ENCODE data around the gene RANBP10. TPM values are rescaled to one million over a fixed set of nuclear protein-coding genes. Genes with fewer than 3 reads are reported as not detected.

The RANBP10 gene
- total RNA-seq, 5 donors from 2014 or later (not counting 1 experiment from before 2014, with no cell fraction given), result 21.9 to 29.3 (median 24.5) TPM

GRCh38 chr16:67704110-67704509, 102.2 kb downstream of the RANBP10 start:
- DNase-seq (no peak), ATAC-seq (replicated peaks in 1 of 4) (no peak)
- Histone ChIP-seq H3K4me1 (ENCODE audit: control insufficient read depth in 1 of 2, extremely low read depth in 1 of 2, insufficient read depth in 2 of 2, low read length in 2 of 2) (peaks cover 10% of the 10 kb centered on the region in 2 experiments), H3K27me3 (replicated peaks in 1 of 2; ENCODE audit: control insufficient read depth in 2 of 2, extremely low read depth in 1 of 2, insufficient read depth in 2 of 2, low read length in 1 of 2) (no peaks in the 10 kb centered on the region), H3K4me3 (ENCODE audit: control insufficient read depth in 1 of 2, extremely low read depth in 1 of 2, low read length in 1 of 2) (no peak overlapping the region), H3K9me3 (no peaks in the 10 kb centered on the region), H3K36me3 (ENCODE audit: control insufficient read depth in 2 of 2, extremely low read depth in 1 of 2, insufficient read depth in 1 of 2, low read length in 1 of 2) (no peaks in the 10 kb centered on the region), H3K27ac (ENCODE audit: low read length) (peak overlapping the region; percentile 3)
- ChIA-PET POLR2A (no interaction called here), CTCF (no interaction called here)
- Mint-ChIP-seq H3K4me1 (peaks cover 22 to 40% (median 25%) of the 10 kb centered on the region in 3 donors), H3K27ac (peak overlapping the region; percentile 55 to 74), H3K4me3 (peak overlapping the region in 1 of 3 donors; percentile 65), H3K9me3 (no peaks in the 10 kb centered on the region), H3K27me3 (no peaks in the 10 kb centered on the region), H3K36me3 (peaks cover 4% of the 10 kb centered on the region)
- no CpG with 5 or more reads among the region's 5 CpGs for WGBS (ENCODE audit: insufficient coverage)

- peak; percentile 78 to 95 (median 93) for ATAC-seq (replicated peaks in 1 of 4)
- CTCF ChIA-PET, result no interaction called here
- Histone ChIP-seq H3K4me1 (ENCODE audit: control insufficient read depth in 1 of 2, extremely low read depth in 1 of 2, insufficient read depth in 2 of 2, low read length in 2 of 2) (peaks cover 10% of the 10 kb centered on the region in 2 experiments), H3K4me3 (ENCODE audit: control insufficient read depth in 1 of 2, extremely low read depth in 1 of 2, low read length in 1 of 2) (no peak overlapping the region), H3K27me3 (replicated peaks in 1 of 2; ENCODE audit: control insufficient read depth in 2 of 2, extremely low read depth in 1 of 2, insufficient read depth in 2 of 2, low read length in 1 of 2) (no peaks in the 10 kb centered on the region), H3K9me3 (no peaks in the 10 kb centered on the region), H3K27ac (ENCODE audit: low read length) (peak overlapping the region; percentile 18), H3K36me3 (ENCODE audit: control insufficient read depth in 2 of 2, extremely low read depth in 1 of 2, insufficient read depth in 1 of 2, low read length in 1 of 2) (no peaks in the 10 kb centered on the region)
- POLR2A ChIA-PET, result no interaction called here
- no peaks in the 10 kb centered on the region for H3K9me3 Mint-ChIP-seq
- peak overlapping the region in 1 of 3 donors; percentile 65 for H3K4me3 Mint-ChIP-seq
- no peaks in the 10 kb centered on the region for H3K27me3 Mint-ChIP-seq
- peaks cover 22 to 38% (median 25%) of the 10 kb centered on the region in 3 donors for H3K4me1 Mint-ChIP-seq
- H3K27ac Mint-ChIP-seq, result peak overlapping the region; percentile 55 to 74
- peak in 3 of 35 experiments; percentile 4 to 24 (median 5) for DNase-seq
- WGBS (ENCODE audit: insufficient coverage), result no CpG with 5 or more reads among the region's 2 CpGs
- H3K36me3 Mint-ChIP-seq, result peaks cover 6% of the 10 kb centered on the region
These were observed 102.7 kb downstream of the RANBP10 start for GRCh38 chr16:67703626-67704025.

- peak overlapping the region in 1 of 2 donors; percentile 43 for H3K27ac Mint-ChIP-seq
These were observed 104.2 kb downstream of the RANBP10 start for GRCh38 chr16:67702130-67702529.

GRCh38 chr16:67701420-67701819, 104.9 kb downstream of the RANBP10 start:
- CTCF ChIA-PET, result interaction anchor here (0.7 kb wide), 3 partner anchors 276 to 382 kb away, joined by 3 read pairs; no protein-coding TSS in a partner anchor
- no peak overlapping the region for H3K4me3 Mint-ChIP-seq
- H3K4me1 Mint-ChIP-seq, result peaks cover 22 to 36% (median 25%) of the 10 kb centered on the region in 3 donors
- H3K4me3 ChIP-seq (ENCODE audit: control insufficient read depth in 1 of 2, extremely low read depth in 1 of 2, low read length in 1 of 2), result no peak overlapping the region
- no peaks in the 10 kb centered on the region for H3K27me3 Mint-ChIP-seq
- POLR2A ChIA-PET, result interaction anchor here in 1 of 2 donors (1.1 kb wide), 1 partner anchor 9 kb away, joined by 3 read pairs; no protein-coding TSS in a partner anchor
- peaks cover 0 to 3% of the 10 kb centered on the region in 2 donors for H3K36me3 ChIP-seq (ENCODE audit: control insufficient read depth in 2 of 2, extremely low read depth in 1 of 2, insufficient read depth in 1 of 2, low read length in 1 of 2)
- peaks cover 13% of the 10 kb centered on the region for H3K36me3 Mint-ChIP-seq
- no peak overlapping the region for H3K27ac Mint-ChIP-seq
- H3K27me3 ChIP-seq (replicated peaks in 1 of 2; ENCODE audit: control insufficient read depth in 2 of 2, extremely low read depth in 1 of 2, insufficient read depth in 2 of 2, low read length in 1 of 2), result no peaks in the 10 kb centered on the region
- ATAC-seq (replicated peaks in 1 of 4), result no peak
- H3K27ac ChIP-seq (ENCODE audit: low read length), result no peak overlapping the region
- no peak for DNase-seq
- no peaks in the 10 kb centered on the region for H3K9me3 Mint-ChIP-seq
- H3K9me3 ChIP-seq, result no peaks in the 10 kb centered on the region
- WGBS (ENCODE audit: insufficient coverage), result no CpG with 5 or more reads among the region's 1 CpG
- peaks cover 10% of the 10 kb centered on the region in 2 experiments for H3K4me1 ChIP-seq (ENCODE audit: control insufficient read depth in 1 of 2, extremely low read depth in 1 of 2, insufficient read depth in 2 of 2, low read length in 2 of 2)

More at GRCh38 chr16:67702130-67702529, 104.2 kb downstream of the RANBP10 start:
- CTCF ChIA-PET, result no interaction called here
- no peaks in the 10 kb centered on the region for H3K9me3 Mint-ChIP-seq
- POLR2A ChIA-PET, result interaction anchor here (0.7 to 1.1 kb wide), 2 partner anchors 10 to 69 kb away, joined by 3 read pairs; no protein-coding TSS in a partner anchor
- Histone ChIP-seq H3K9me3 (no peaks in the 10 kb centered on the region), H3K36me3 (ENCODE audit: control insufficient read depth in 2 of 2, extremely low read depth in 1 of 2, insufficient read depth in 1 of 2, low read length in 1 of 2) (peaks cover 0 to 3% of the 10 kb centered on the region in 2 donors), H3K4me3 (ENCODE audit: control insufficient read depth in 1 of 2, extremely low read depth in 1 of 2, low read length in 1 of 2) (no peak overlapping the region), H3K27me3 (replicated peaks in 1 of 2; ENCODE audit: control insufficient read depth in 2 of 2, extremely low read depth in 1 of 2, insufficient read depth in 2 of 2, low read length in 1 of 2) (no peaks in the 10 kb centered on the region), H3K4me1 (ENCODE audit: control insufficient read depth in 1 of 2, extremely low read depth in 1 of 2, insufficient read depth in 2 of 2, low read length in 2 of 2) (peaks cover 10% of the 10 kb centered on the region in 2 experiments), H3K27ac (ENCODE audit: low read length) (no peak overlapping the region)
- H3K4me1 Mint-ChIP-seq, result peaks cover 22 to 36% (median 25%) of the 10 kb centered on the region in 3 donors
- no peak for ATAC-seq (replicated peaks in 1 of 4)
- H3K27me3 Mint-ChIP-seq, result no peaks in the 10 kb centered on the region
- peaks cover 13% of the 10 kb centered on the region for H3K36me3 Mint-ChIP-seq
- H3K4me3 Mint-ChIP-seq, result no peak overlapping the region
- no peak for DNase-seq
- 93% methylated on average over 3 of the region's 4 CpGs for WGBS (ENCODE audit: insufficient coverage)

- ChIA-PET POLR2A (no interaction called here), CTCF (interaction anchor here in 1 of 2 donors (0.7 kb wide), 1 partner anchor 784 kb away, joined by 3 read pairs; no protein-coding TSS in a partner anchor)
- Histone ChIP-seq H3K4me1 (ENCODE audit: control insufficient read depth in 1 of 2, extremely low read depth in 1 of 2, insufficient read depth in 2 of 2, low read length in 2 of 2) (peaks cover 10% of the 10 kb centered on the region in 2 experiments), H3K27me3 (replicated peaks in 1 of 2; ENCODE audit: control insufficient read depth in 2 of 2, extremely low read depth in 1 of 2, insufficient read depth in 2 of 2, low read length in 1 of 2) (no peaks in the 10 kb centered on the region), H3K9me3 (no peaks in the 10 kb centered on the region), H3K27ac (ENCODE audit: low read length) (no peak overlapping the region), H3K4me3 (ENCODE audit: control insufficient read depth in 1 of 2, extremely low read depth in 1 of 2, low read length in 1 of 2) (no peak overlapping the region), H3K36me3 (ENCODE audit: control insufficient read depth in 2 of 2, extremely low read depth in 1 of 2, insufficient read depth in 1 of 2, low read length in 1 of 2) (peaks cover 0 to 3% of the 10 kb centered on the region in 2 donors)
- no peak overlapping the region for H3K4me3 Mint-ChIP-seq
- no peak for ATAC-seq (replicated peaks in 1 of 4)
- 96% methylated on average over 4 of the region's 7 CpGs for WGBS (ENCODE audit: insufficient coverage)
- no peaks in the 10 kb centered on the region for H3K27me3 Mint-ChIP-seq
- H3K27ac Mint-ChIP-seq, result no peak overlapping the region
- DNase-seq, result no peak
- H3K36me3 Mint-ChIP-seq, result peaks cover 9% of the 10 kb centered on the region
- H3K4me1 Mint-ChIP-seq, result peaks cover 15 to 28% (median 21%) of the 10 kb centered on the region in 3 donors
- no peaks in the 10 kb centered on the region for H3K9me3 Mint-ChIP-seq
These were observed 107.1 kb downstream of the RANBP10 start for GRCh38 chr16:67699265-67699664.

- POLR2A ChIA-PET, result no interaction called here
- CTCF ChIA-PET, result no interaction called here
- peaks cover 9% of the 10 kb centered on the region for H3K36me3 Mint-ChIP-seq
- no peak overlapping the region for H3K27ac Mint-ChIP-seq
- Histone ChIP-seq H3K36me3 (ENCODE audit: control insufficient read depth in 2 of 2, extremely low read depth in 1 of 2, insufficient read depth in 1 of 2, low read length in 1 of 2) (peaks cover 0 to 3% of the 10 kb centered on the region in 2 donors), H3K4me1 (ENCODE audit: control insufficient read depth in 1 of 2, extremely low read depth in 1 of 2, insufficient read depth in 2 of 2, low read length in 2 of 2) (peaks cover 0 to 2% of the 10 kb centered on the region in 2 experiments), H3K9me3 (no peaks in the 10 kb centered on the region), H3K27ac (ENCODE audit: low read length) (no peak overlapping the region), H3K4me3 (ENCODE audit: control insufficient read depth in 1 of 2, extremely low read depth in 1 of 2, low read length in 1 of 2) (no peak overlapping the region), H3K27me3 (replicated peaks in 1 of 2; ENCODE audit: control insufficient read depth in 2 of 2, extremely low read depth in 1 of 2, insufficient read depth in 2 of 2, low read length in 1 of 2) (no peaks in the 10 kb centered on the region)
- peaks cover 0 to 12% (median 9%) of the 10 kb centered on the region in 3 donors for H3K4me1 Mint-ChIP-seq
- H3K4me3 Mint-ChIP-seq, result no peak overlapping the region
- H3K27me3 Mint-ChIP-seq, result no peaks in the 10 kb centered on the region
- H3K9me3 Mint-ChIP-seq, result no peaks in the 10 kb centered on the region
- ATAC-seq (replicated peaks in 1 of 4), result no peak
- WGBS (ENCODE audit: insufficient coverage), result 83% methylated on average over 1 of the region's 4 CpGs
- no peak for DNase-seq
These were observed 108.8 kb downstream of the RANBP10 start for GRCh38 chr16:67697422-67698185.

Data from T-cell (primary cell).